Measurements from ENCODE around the gene AUNIP.

AUNIP gene

GRCh38 chr1:25877155-25877554 lies 17.9 kb upstream of the AUNIP start:
- TF ChIP-seq CTCF (IDR thresholded peaks at IDR 0.05; ENCODE audit: low read depth, low read length, missing control alignments), result no peak
- H3K4me3 ChIP-seq (ENCODE audit: low read depth, low read length), result no peak overlapping the region
- DNase-seq (ENCODE audit: low read depth), result no peak

- H3K4me3 ChIP-seq (ENCODE audit: low read depth, low read length), result no peak overlapping the region
- no peak for DNase-seq (ENCODE audit: low read depth)
- no peak for TF ChIP-seq CTCF (IDR thresholded peaks at IDR 0.05; ENCODE audit: low read depth, low read length, missing control alignments)
Measured at GRCh38 chr1:25876693-25877077, 17.4 kb upstream of the AUNIP start.

GRCh38 chr1:25875856-25876692 lies 16.8 kb upstream of the AUNIP start:
- no peak for DNase-seq (ENCODE audit: low read depth)
- TF ChIP-seq CTCF (IDR thresholded peaks at IDR 0.05; ENCODE audit: low read depth, low read length, missing control alignments), result no peak
- H3K4me3 ChIP-seq (ENCODE audit: low read depth, low read length), result peak overlapping the region; percentile 59

- DNase-seq (ENCODE audit: low read depth), result no peak
- peak within 1 kb of the TSS; percentile 59 for H3K4me3 ChIP-seq (ENCODE audit: low read depth, low read length)
Measured at GRCh38 chr1:25875154-25875855, 16.0 kb upstream of the AUNIP start, which contains the start of gene PAQR7. PAQR7 (minus strand) TSS chr1:25875708; CDS start chr1:25863839, 11,869 bp downstream.

GRCh38 chr1:25874635-25875153 lies 15.4 kb upstream of the AUNIP start:
- no peak for DNase-seq (ENCODE audit: low read depth)
- H3K4me3 ChIP-seq (ENCODE audit: low read depth, low read length), result peak overlapping the region; percentile 59
- no peak for TF ChIP-seq CTCF (IDR thresholded peaks at IDR 0.05; ENCODE audit: low read depth, low read length, missing control alignments)

More at GRCh38 chr1:25875154-25875855, 16.0 kb upstream of the AUNIP start, which contains the start of gene PAQR7:
- TF ChIP-seq CTCF (IDR thresholded peaks at IDR 0.05; ENCODE audit: low read depth, low read length, missing control alignments), result no peak

- peak overlapping the region; percentile 59 for H3K4me3 ChIP-seq (ENCODE audit: low read depth, low read length)
- DNase-seq (ENCODE audit: low read depth), result no peak
- no peak for TF ChIP-seq CTCF (IDR thresholded peaks at IDR 0.05; ENCODE audit: low read depth, low read length, missing control alignments)
Measured at GRCh38 chr1:25874209-25874608, 15.0 kb upstream of the AUNIP start.
